Transverse colon (tissue), 4 donors: ENCODE results near the gene AHI1. TPM values are rescaled to one million over a fixed set of nuclear protein-coding genes. Genes with fewer than 3 reads are reported as not detected.
A peak's percentile ranks its signal among the peaks of the same experiment; 100 is the strongest.

Experiments
- DNase-seq: peaks from one replicate; pipeline ENCODE4 v3.0.0-alpha.2; 2019
- H3K27ac ChIP-seq, 4 donors: fragments of 200-600 bp; sonication (generic); 2 replicates each; pipeline ENCODE4 v1.5.1; 2016 to 2018; ENCODE audit warnings: inconsistent platforms in 4 of 4
- H3K27me3 ChIP-seq: fragments of 200-600 bp; sonication (generic); 2 replicates; pipeline ENCODE4 v1.5.1; 2017; ENCODE audit warnings: inconsistent platforms
- H3K36me3 ChIP-seq, 4 donors: fragments of 200-600 bp; sonication (generic); 2 replicates each; pipeline ENCODE4 v1.5.1; 2017 to 2019; ENCODE audit warnings: inconsistent platforms in 4 of 4
- H3K4me1 ChIP-seq, 4 donors: fragments of 200-600 bp; sonication (generic); 2 replicates each; pipeline ENCODE4 v1.5.1; 2017 to 2020; ENCODE audit warnings: inconsistent platforms in 4 of 4
- H3K4me3 ChIP-seq, 4 donors: fragments of 200-600 bp; sonication (generic); 1 replicate in 1 of 4; 2 replicates in 3 of 4; pipeline versions ENCODE4 v1.5.1 to v1.6.1; 2017 to 2019; ENCODE audit warnings: inconsistent platforms in 4 of 4
- H3K9me3 ChIP-seq, 2 donors: fragments of 200-600 bp; sonication (generic); 2 replicates each; pipeline ENCODE4 v1.5.1; 2017 to 2019; ENCODE audit warnings: inconsistent platforms in 2 of 2
- CTCF ChIP-seq, 5 experiments: fragments of 200-600 bp in 3 of 5; fragments of 450-650 bp in 2 of 5; sonication (generic) in 3 of 5; IDR thresholded peaks; 1 replicate in 2 of 5; 2 replicates in 3 of 5; pipeline ENCODE4 v1.5.1; 2016 to 2017; ENCODE audit warnings: antibody characterized with exemption in 5 of 5, inconsistent platforms in 3 of 5, mild to moderate bottlenecking in 2 of 5, moderate library complexity in 1 of 5
- EP300 ChIP-seq: sonication (generic); formaldehyde crosslinking; IDR thresholded peaks from one replicate; pipeline ENCODE4 v1.6.1; 2017; ENCODE audit warnings: antibody characterized with exemption, low read depth
- POLR2A ChIP-seq: fragments of 450-650 bp; IDR thresholded peaks from one replicate; pipeline ENCODE4 v1.6.1; 2016; ENCODE audit warnings: antibody characterized with exemption, mild to moderate bottlenecking, moderate library complexity
- POLR2AphosphoS5 ChIP-seq, 3 donors: sonication (generic); formaldehyde crosslinking; IDR thresholded peaks; one replicate each; pipeline ENCODE4 v1.6.1; 2016; ENCODE audit warnings: antibody characterized with exemption in 3 of 3
- WGBS, 2 donors: methylation state at CpG; one replicate each; pipeline ENCODE4 v1.1.5; 2018; ENCODE audit warnings: low coverage in 1 of 2; 5-methylcytosine and 5-hydroxymethylcytosine counted together
- in situ Hi-C, 4 donors: fragments of 200-750 bp; cut with MboI; loops; one replicate each; pipeline versions ENCODE4 v1.15.0 to v1.15.1; 2017; ENCODE audit warnings: low sequenced_read_pairs in 3 of 4, low pct_ligation_motif_present in 1 of 4, low pct_unique_long_range_greater_than_20kb in 1 of 4
- intact Hi-C: fragments of 100-400 bp; cut with DNase I; formaldehyde crosslinking; loops from one replicate; pipeline ENCODE4 v1.15.1; 2023; ENCODE audit warnings: low total_unique reads
- total RNA-seq, 4 donors: library from RNA; depleted of rRNA; stranded (reverse); fragments of >200 nt; gene quantifications; one replicate each; pipeline ENCODE4 v1.1.0, GENCODE V29; 2016

The AHI1 gene
- total RNA-seq, 4 donors from 2014 or later: 16.2 to 119 (median 34.2) TPM

DNA sequence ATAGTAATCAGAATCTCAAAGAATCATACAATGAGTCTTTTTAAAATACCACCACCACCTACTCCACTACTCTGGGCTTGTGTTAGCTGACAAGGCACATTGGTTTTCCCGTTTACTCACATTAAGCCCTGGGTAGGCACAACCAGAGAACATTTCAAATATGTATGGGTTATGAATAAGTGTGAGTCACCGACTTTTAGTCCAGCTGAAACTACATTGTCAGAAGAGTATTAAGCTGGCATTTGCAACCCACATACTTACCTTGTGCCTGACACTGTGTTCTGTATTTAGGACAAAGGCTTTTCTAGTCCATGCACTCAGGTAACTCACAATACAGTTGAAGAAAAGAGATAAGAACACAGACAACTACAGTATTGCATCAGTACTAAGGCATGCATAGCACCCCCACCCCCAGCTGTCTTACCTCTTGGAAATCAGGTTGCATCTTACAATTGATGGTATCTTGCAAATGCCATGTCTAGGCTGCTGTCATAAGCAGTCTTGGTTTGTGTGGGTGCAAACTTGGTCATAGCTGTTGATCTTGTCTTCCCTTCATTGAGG lies 40.3 kb upstream of the AHI1 start:
- WGBS, 2 donors: 59 to 61% methylated on average over 2 of the region's 2 CpGs
- intact Hi-C loops (loop anchor here (10.0 kb wide), 1 partner anchor 687 kb away; no protein-coding TSS in a partner anchor), in situ Hi-C loops (loop anchor here (5.0 to 25.0 kb wide), 5 partner anchors 374 to 774 kb away; no protein-coding TSS in a partner anchor)
- Histone ChIP-seq H3K27ac (no peak overlapping the region), H3K36me3 (no peaks in the 10 kb centered on the region), H3K27me3 (no peaks in the 10 kb centered on the region), H3K4me3 (no peak overlapping the region), H3K9me3 (no peaks in the 10 kb centered on the region), H3K4me1 (peaks cover 0 to 4% (median 0%) of the 10 kb centered on the region in 4 donors)
- no peak for DNase-seq
- no peak for TF ChIP-seq POLR2A
- TF ChIP-seq POLR2AphosphoS5 (IDR thresholded peaks at IDR 0.05): no peak
- no peak for TF ChIP-seq EP300
- TF ChIP-seq CTCF (IDR thresholded peaks at IDR 0.05): no peak

GRCh38 chr6:135535989-135536414 lies 38.5 kb upstream of the AHI1 start:
- Histone ChIP-seq H3K9me3 (no peaks in the 10 kb centered on the region), H3K36me3 (no peaks in the 10 kb centered on the region), H3K4me3 (no peak overlapping the region), H3K4me1 (peaks cover 0 to 4% (median 0%) of the 10 kb centered on the region in 4 donors), H3K27ac (no peak overlapping the region), H3K27me3 (no peaks in the 10 kb centered on the region)
- no peak for TF ChIP-seq POLR2AphosphoS5 (IDR thresholded peaks at IDR 0.05)
- peak; percentile 48 to 63 (median 56) for TF ChIP-seq CTCF (IDR thresholded peaks at IDR 0.05)
- 0 to 8% methylated on average over 1 to 4 of the region's 4 CpGs for WGBS, 2 donors
- no peak for DNase-seq
- in situ Hi-C loops: loop anchor here (5.0 to 25.0 kb wide), 5 partner anchors 376 to 776 kb away; no protein-coding TSS in a partner anchor
- intact Hi-C loops: loop anchor here (10.0 kb wide), 1 partner anchor 689 kb away; no protein-coding TSS in a partner anchor

DNA sequence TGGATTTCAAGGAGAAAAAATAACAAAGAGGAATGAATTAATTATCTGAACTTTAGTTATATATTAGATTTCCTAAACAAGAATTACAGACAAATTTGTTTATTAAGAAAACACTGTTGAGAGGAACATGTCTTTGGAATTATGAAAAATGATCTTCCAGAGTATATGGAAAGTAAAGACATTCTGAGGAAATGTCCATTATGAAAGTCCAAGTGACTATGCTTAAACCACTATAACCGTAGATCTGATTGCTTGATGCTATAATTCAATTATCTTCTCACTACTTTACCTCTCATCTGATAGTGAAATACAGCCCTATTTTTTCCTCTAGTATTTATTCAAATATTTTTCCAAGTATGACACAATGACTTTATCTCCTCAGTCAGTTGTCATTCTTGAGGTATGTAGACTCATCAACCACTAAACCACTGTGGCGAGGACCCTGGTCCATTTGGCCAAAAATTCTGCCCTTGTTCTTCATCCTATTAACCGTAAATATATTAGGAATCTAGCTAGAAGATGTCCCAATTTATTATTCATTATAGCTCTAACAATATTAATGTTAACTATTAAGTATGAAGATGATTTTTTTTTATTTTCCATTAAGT lies 37.3 kb upstream of the AHI1 start:
- 80 to 83% methylated on average over 3 of the region's 3 CpGs for WGBS, 2 donors
- Histone ChIP-seq H3K4me1 (peaks cover 0 to 4% (median 0%) of the 10 kb centered on the region in 4 donors), H3K27ac (no peak overlapping the region), H3K27me3 (no peaks in the 10 kb centered on the region), H3K4me3 (no peak overlapping the region), H3K36me3 (no peaks in the 10 kb centered on the region), H3K9me3 (no peaks in the 10 kb centered on the region)
- in situ Hi-C loops: loop anchor here (5.0 to 25.0 kb wide), 5 partner anchors 377 to 777 kb away; no protein-coding TSS in a partner anchor
- DNase-seq: no peak
- no peak for TF ChIP-seq POLR2AphosphoS5 (IDR thresholded peaks at IDR 0.05)
- no peak for TF ChIP-seq POLR2A
- TF ChIP-seq CTCF (IDR thresholded peaks at IDR 0.05): no peak
- no peak for TF ChIP-seq EP300
- intact Hi-C loops: loop anchor here (10.0 kb wide), 1 partner anchor 690 kb away; no protein-coding TSS in a partner anchor

DNA sequence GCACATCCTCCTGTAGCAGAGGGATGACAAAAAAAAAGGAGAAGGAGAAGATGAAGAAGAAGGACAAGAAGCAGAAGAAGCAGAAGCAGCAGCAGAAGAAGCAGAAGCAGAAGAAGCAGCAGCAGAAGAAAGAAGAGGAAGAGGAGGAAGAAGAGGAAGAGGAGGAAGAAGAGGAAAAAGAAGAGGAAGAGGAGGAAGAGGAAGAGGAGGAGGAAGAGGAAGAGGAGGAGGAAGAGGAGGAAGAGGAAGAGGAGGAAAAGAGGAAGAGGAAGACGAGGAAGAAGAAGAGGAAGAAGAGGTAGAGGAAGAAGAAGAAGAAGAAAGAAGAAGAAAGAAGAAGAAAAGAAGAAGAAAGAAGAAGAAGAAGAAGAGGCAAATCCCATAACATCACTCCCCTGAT lies 35.0 kb upstream of the AHI1 start:
- TF ChIP-seq POLR2AphosphoS5 (IDR thresholded peaks at IDR 0.05): no peak
- no peak for TF ChIP-seq EP300
- TF ChIP-seq CTCF (IDR thresholded peaks at IDR 0.05): no peak
- H3K36me3 ChIP-seq: no peaks in the 10 kb centered on the region
- no peak overlapping the region for H3K27ac ChIP-seq
- 59% methylated on average over 1 of the region's 1 CpG; no CpG with 5 or more reads in 1 of the 2 donors for WGBS, 2 donors
- DNase-seq: no peak
- peaks cover 0 to 4% (median 0%) of the 10 kb centered on the region in 4 donors for H3K4me1 ChIP-seq
- in situ Hi-C loops: loop anchor here in 3 of 4 donors (10.0 to 25.0 kb wide), 4 partner anchors 380 to 780 kb away; no protein-coding TSS in a partner anchor
- H3K27me3 ChIP-seq: no peaks in the 10 kb centered on the region
- H3K9me3 ChIP-seq: no peaks in the 10 kb centered on the region
- intact Hi-C loops: loop anchor here (10.0 kb wide), 1 partner anchor 692 kb away; no protein-coding TSS in a partner anchor
- no peak overlapping the region for H3K4me3 ChIP-seq
